Measurements from ENCODE around the gene ALG8. TPM values are rescaled to one million over a fixed set of nuclear protein-coding genes. Genes with fewer than 3 reads are reported as not detected.
A peak's percentile ranks its signal among the peaks of the same experiment; 100 is the strongest.

The ALG8 gene
- total and polyA plus RNA-seq, 4 experiments from 2014 or later, result 27.6 to 66.9 (median 39.4) TPM

- Histone ChIP-seq H3K27me3 (ENCODE audit: insufficient read depth, low read length) (no peaks in the 10 kb centered on the region), H3K9me3 (ENCODE audit: control insufficient read depth in 1 of 2, low read length in 2 of 2) (no peaks in the 10 kb centered on the region), H3K27ac (ENCODE audit: low read depth, low read length) (no peak overlapping the region), H3K4me3 (ENCODE audit: low read length in 2 of 2) (no peak overlapping the region), H3K4me1 (ENCODE audit: insufficient read depth, low read length) (no peaks in the 10 kb centered on the region), H3K36me3 (ENCODE audit: insufficient read depth, low read length) (no peaks in the 10 kb centered on the region)
- intact Hi-C loops (cut with micrococcal nuclease), result no loop called here
- no peak for DNase-seq
- POLR2A ChIA-PET (ENCODE audit: partially characterized antibody), result no interaction called here
- CTCF ChIA-PET (ENCODE audit: partially characterized antibody), result no interaction called here
- Mint-ChIP-seq H3K4me3 (no peak overlapping the region), H3K27me3 (no peaks in the 10 kb centered on the region), H3K27ac (no peak overlapping the region), H3K9me3 (no peaks in the 10 kb centered on the region), H3K4me1 (peaks cover 4 to 9% (median 7%) of the 10 kb centered on the region in 4 donors), H3K36me3 (peaks cover 3 to 4% of the 10 kb centered on the region in 2 donors)
Measured at GRCh38 chr11:78145511-78146025, 6.1 kb upstream of the ALG8 start.

- Histone ChIP-seq H3K27ac (ENCODE audit: low read depth, low read length) (no peak overlapping the region), H3K27me3 (ENCODE audit: insufficient read depth, low read length) (no peaks in the 10 kb centered on the region), H3K4me3 (ENCODE audit: low read length in 2 of 2) (no peak overlapping the region), H3K9me3 (ENCODE audit: control insufficient read depth in 1 of 2, low read length in 2 of 2) (no peaks in the 10 kb centered on the region), H3K4me1 (ENCODE audit: insufficient read depth, low read length) (peaks cover 21% of the 10 kb centered on the region), H3K36me3 (ENCODE audit: insufficient read depth, low read length) (no peaks in the 10 kb centered on the region)
- H3K36me3 Mint-ChIP-seq, result peaks cover 14 to 23% of the 10 kb centered on the region in 2 donors
- H3K4me3 Mint-ChIP-seq, result peak overlapping the region in 7 of 8 donors; percentile 48 to 75 (median 66)
- POLR2A ChIA-PET (ENCODE audit: partially characterized antibody), result interaction anchor here (0.9 to 2.9 kb wide), 5 partner anchors 10 to 146 kb away, joined by 4 to 29 read pairs (median 21); partner anchors contain the start of genes INTS4, KCTD21, NDUFC2 and USP35
- no peaks in the 10 kb centered on the region for H3K27me3 Mint-ChIP-seq
- intact Hi-C loops (cut with micrococcal nuclease), result no loop called here
- no peak for DNase-seq
- peaks cover 23 to 37% (median 30%) of the 10 kb centered on the region in 4 donors for H3K4me1 Mint-ChIP-seq
- CTCF ChIA-PET (ENCODE audit: partially characterized antibody), result interaction anchor here (1.1 to 1.5 kb wide), 3 partner anchors 37 to 146 kb away, joined by 3 to 5 read pairs (median 4); partner anchors contain the start of gene INTS4
- H3K27ac Mint-ChIP-seq, result peak overlapping the region in 5 of 7 donors; percentile 8 to 62 (median 37)
- H3K9me3 Mint-ChIP-seq, result no peaks in the 10 kb centered on the region
Measured at GRCh38 chr11:78140392-78141077, 1.1 kb upstream of the ALG8 start.

GRCh38 chr11:78138694-78139421, 568 bp downstream of the ALG8 start:
- peak overlapping the region; percentile 91 to 98 (median 95) for H3K27ac Mint-ChIP-seq
- peak overlapping the region; percentile 74 for H3K27ac ChIP-seq (ENCODE audit: low read depth, low read length)
- peaks cover 21% of the 10 kb centered on the region for H3K4me1 ChIP-seq (ENCODE audit: insufficient read depth, low read length)
- no peaks in the 10 kb centered on the region for H3K27me3 ChIP-seq (ENCODE audit: insufficient read depth, low read length)
- ChIA-PET CTCF (ENCODE audit: partially characterized antibody) (interaction anchor here (0.6 to 1.6 kb wide), 10 partner anchors 9 to 281 kb away, joined by 3 to 8 read pairs (median 4); partner anchors contain the start of gene INTS4), POLR2A (ENCODE audit: partially characterized antibody) (interaction anchor here (0.7 to 2.9 kb wide), 11 partner anchors 17 to 436 kb away, joined by 3 to 29 read pairs (median 12); partner anchors contain the start of genes AAMDC, GAB2, INTS4 and KCTD21)
- H3K4me1 Mint-ChIP-seq, result peaks cover 23 to 37% (median 31%) of the 10 kb centered on the region in 4 donors
- H3K9me3 Mint-ChIP-seq, result no peaks in the 10 kb centered on the region
- intact Hi-C loops (cut with micrococcal nuclease), result loop anchor here (1.0 to 2.0 kb wide), 6 partner anchors 49 to 436 kb away; partner anchors contain the start of genes GAB2, INTS4, KCTD21 and NARS2
- peak in 1 of 5 donors; percentile 66 for DNase-seq
- peak overlapping the region; percentile 78 to 88 for H3K4me3 ChIP-seq (ENCODE audit: low read length in 2 of 2)
- H3K9me3 ChIP-seq (ENCODE audit: control insufficient read depth in 1 of 2, low read length in 2 of 2), result no peaks in the 10 kb centered on the region
- H3K36me3 ChIP-seq (ENCODE audit: insufficient read depth, low read length), result no peaks in the 10 kb centered on the region
- H3K4me3 Mint-ChIP-seq, result peak overlapping the region; percentile 91 to 99 (median 95)
- peaks cover 19 to 24% of the 10 kb centered on the region in 2 donors for H3K36me3 Mint-ChIP-seq
- no peaks in the 10 kb centered on the region for H3K27me3 Mint-ChIP-seq

DNA sequence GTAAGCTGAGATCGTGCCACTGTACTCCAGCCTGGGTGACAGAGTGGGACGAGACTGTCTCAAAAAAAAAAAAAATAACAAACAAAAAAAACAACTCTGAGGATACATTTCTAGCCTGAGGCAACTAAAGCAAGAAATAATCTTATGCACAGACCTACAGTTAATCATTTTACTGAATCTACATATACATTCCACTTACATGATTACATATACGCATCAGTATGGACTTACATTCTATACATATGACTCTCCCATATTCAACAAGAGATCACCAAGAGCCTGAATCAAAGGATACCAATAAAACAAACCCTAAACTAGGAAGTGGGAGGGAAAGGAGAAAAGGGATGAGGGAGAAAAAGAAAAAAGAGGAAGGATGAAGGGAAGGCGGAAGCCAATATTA, 1.1 kb downstream of the ALG8 start:
- H3K36me3 Mint-ChIP-seq, result peaks cover 18 to 24% of the 10 kb centered on the region in 2 donors
- peaks cover 22 to 37% (median 31%) of the 10 kb centered on the region in 4 donors for H3K4me1 Mint-ChIP-seq
- Histone ChIP-seq H3K36me3 (ENCODE audit: insufficient read depth, low read length) (no peaks in the 10 kb centered on the region), H3K9me3 (ENCODE audit: control insufficient read depth in 1 of 2, low read length in 2 of 2) (no peaks in the 10 kb centered on the region), H3K27ac (ENCODE audit: low read depth, low read length) (no peak overlapping the region), H3K27me3 (ENCODE audit: insufficient read depth, low read length) (no peaks in the 10 kb centered on the region), H3K4me1 (ENCODE audit: insufficient read depth, low read length) (peaks cover 21% of the 10 kb centered on the region), H3K4me3 (ENCODE audit: low read length in 2 of 2) (no peak overlapping the region)
- DNase-seq, result no peak
- no peaks in the 10 kb centered on the region for H3K9me3 Mint-ChIP-seq
- H3K27me3 Mint-ChIP-seq, result no peaks in the 10 kb centered on the region
- peak overlapping the region; percentile 53 to 91 (median 77) for H3K27ac Mint-ChIP-seq
- POLR2A ChIA-PET (ENCODE audit: partially characterized antibody), result interaction anchor here (1.5 to 2.9 kb wide), 5 partner anchors 51 to 437 kb away, joined by 12 to 29 read pairs (median 16); partner anchors contain the start of genes GAB2, INTS4, KCTD21 and NARS2
- CTCF ChIA-PET (ENCODE audit: partially characterized antibody), result interaction anchor here (1.2 to 1.6 kb wide), 2 partner anchors 15 to 277 kb away, joined by 4 to 8 read pairs; no protein-coding TSS in a partner anchor
- H3K4me3 Mint-ChIP-seq, result peak overlapping the region; percentile 61 to 97 (median 83)
- intact Hi-C loops (cut with micrococcal nuclease), result loop anchor here (2.0 kb wide), 2 partner anchors 279 to 437 kb away; partner anchors contain the start of genes GAB2 and NARS2

DNA sequence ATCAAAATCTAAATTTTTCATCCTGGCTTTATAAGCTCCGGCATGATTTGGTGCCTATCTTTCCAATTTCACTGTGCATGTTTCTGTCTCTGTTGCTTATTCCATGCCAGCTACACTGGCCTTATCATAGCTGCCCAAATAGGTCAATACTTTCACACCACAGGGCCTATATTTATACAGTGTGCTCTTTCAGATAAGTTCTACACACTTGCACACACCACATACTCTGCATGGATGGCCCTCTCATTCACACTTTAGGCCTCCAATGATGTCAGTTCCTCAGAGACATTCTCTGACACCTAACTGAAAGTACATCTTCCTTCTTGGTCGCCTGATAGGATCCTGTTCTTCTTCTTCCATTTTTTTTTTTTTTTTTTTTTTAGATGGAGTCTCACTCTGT, 7.0 kb downstream of the ALG8 start:
- peak overlapping the region in 1 of 7 donors; percentile 54 for H3K27ac Mint-ChIP-seq
- H3K4me1 Mint-ChIP-seq, result peaks cover 6 to 13% (median 8%) of the 10 kb centered on the region in 4 donors
- H3K4me1 ChIP-seq (ENCODE audit: insufficient read depth, low read length), result no peaks in the 10 kb centered on the region
- H3K27me3 Mint-ChIP-seq, result no peaks in the 10 kb centered on the region
- no peaks in the 10 kb centered on the region for H3K36me3 ChIP-seq (ENCODE audit: insufficient read depth, low read length)
- H3K9me3 Mint-ChIP-seq, result no peaks in the 10 kb centered on the region
- intact Hi-C loops (cut with micrococcal nuclease), result no loop called here
- H3K36me3 Mint-ChIP-seq, result peaks cover 11 to 22% of the 10 kb centered on the region in 2 donors
- H3K27ac ChIP-seq (ENCODE audit: low read depth, low read length), result no peak overlapping the region
- CTCF ChIA-PET (ENCODE audit: partially characterized antibody), result interaction anchor here (0.6 kb wide), 1 partner anchor 27 kb away, joined by 3 read pairs; no protein-coding TSS in a partner anchor
- H3K4me3 ChIP-seq (ENCODE audit: low read length in 2 of 2), result no peak overlapping the region
- no peak overlapping the region for H3K4me3 Mint-ChIP-seq
- no peaks in the 10 kb centered on the region for H3K27me3 ChIP-seq (ENCODE audit: insufficient read depth, low read length)
- DNase-seq, result no peak
- POLR2A ChIA-PET (ENCODE audit: partially characterized antibody), result no interaction called here
- H3K9me3 ChIP-seq (ENCODE audit: control insufficient read depth in 1 of 2, low read length in 2 of 2), result no peaks in the 10 kb centered on the region

GRCh38 chr11:78131956-78132355, 7.5 kb downstream of the ALG8 start:
- H3K4me3 ChIP-seq (ENCODE audit: low read length in 2 of 2), result no peak overlapping the region
- H3K4me1 Mint-ChIP-seq, result peaks cover 4 to 9% (median 5%) of the 10 kb centered on the region in 4 donors
- H3K27me3 Mint-ChIP-seq, result no peaks in the 10 kb centered on the region
- H3K27me3 ChIP-seq (ENCODE audit: insufficient read depth, low read length), result no peaks in the 10 kb centered on the region
- H3K27ac ChIP-seq (ENCODE audit: low read depth, low read length), result no peak overlapping the region
- ChIA-PET CTCF (ENCODE audit: partially characterized antibody) (interaction anchor here (0.6 kb wide), 1 partner anchor 26 kb away, joined by 3 read pairs; no protein-coding TSS in a partner anchor), POLR2A (ENCODE audit: partially characterized antibody) (no interaction called here)
- H3K9me3 ChIP-seq (ENCODE audit: control insufficient read depth in 1 of 2, low read length in 2 of 2), result no peaks in the 10 kb centered on the region
- H3K9me3 Mint-ChIP-seq, result no peaks in the 10 kb centered on the region
- DNase-seq, result no peak
- no peaks in the 10 kb centered on the region for H3K4me1 ChIP-seq (ENCODE audit: insufficient read depth, low read length)
- intact Hi-C loops (cut with micrococcal nuclease), result no loop called here
- H3K4me3 Mint-ChIP-seq, result no peak overlapping the region
- H3K36me3 ChIP-seq (ENCODE audit: insufficient read depth, low read length), result no peaks in the 10 kb centered on the region
- H3K36me3 Mint-ChIP-seq, result peaks cover 9 to 17% of the 10 kb centered on the region in 2 donors
- peak overlapping the region in 3 of 7 donors; percentile 4 to 54 (median 14) for H3K27ac Mint-ChIP-seq

Measured in CD4-positive, alpha-beta memory T cell (primary cell).